Peyer's patch (tissue), 4 donors: Measurements from ENCODE around the gene MPLKIP.
"Not testable (repeated sequence)": the region's sequence is repeated elsewhere in the genome, so short reads cannot be mapped to it uniquely, and the experiment has no call there.

ENCODE experiments used
- POLR2A ChIP-seq, 2 donors: fragments of 450-650 bp; IDR thresholded peaks; one replicate each; pipeline ENCODE4 v1.5.1; 2017; ENCODE audit warnings: antibody characterized with exemption in 2 of 2, mild to moderate bottlenecking in 2 of 2, moderate library complexity in 2 of 2
- TF ChIP-seq, protein P1 (sequence below), 6 experiments: fragments of 450-650 bp in 4 of 6; fragments of 200-600 bp in 2 of 6; sonication (generic) in 1 of 6; IDR thresholded peaks; one replicate each; pipeline ENCODE4 v1.5.1; 2017 to 2019; ENCODE audit warnings: antibody characterized with exemption in 6 of 6, mild to moderate bottlenecking in 3 of 6, moderate library complexity in 1 of 6

DNA sequence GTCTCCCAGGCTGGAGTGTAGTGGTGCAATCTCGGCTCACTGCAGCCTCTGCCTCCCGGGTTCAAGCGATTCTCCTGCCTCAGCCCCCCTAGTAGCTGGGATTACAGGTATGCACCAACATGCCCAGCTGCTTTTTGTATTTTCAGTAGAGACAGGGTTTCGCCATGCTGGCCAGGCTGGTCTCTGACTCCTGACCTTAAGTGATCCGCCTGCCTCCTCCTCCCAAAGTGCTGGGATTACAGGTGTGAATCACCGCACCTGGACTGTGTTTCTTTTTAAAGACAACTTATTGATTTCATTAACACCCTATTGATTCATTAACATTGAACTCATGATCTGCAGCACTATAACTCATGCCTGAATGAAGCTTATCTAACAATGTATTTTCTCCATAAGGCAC, 40.8 kb upstream of the MPLKIP start:
- not testable (repeated sequence) for TF ChIP-seq POLR2A (IDR thresholded peaks at IDR 0.05)
- TF ChIP-seq, protein P1, sequence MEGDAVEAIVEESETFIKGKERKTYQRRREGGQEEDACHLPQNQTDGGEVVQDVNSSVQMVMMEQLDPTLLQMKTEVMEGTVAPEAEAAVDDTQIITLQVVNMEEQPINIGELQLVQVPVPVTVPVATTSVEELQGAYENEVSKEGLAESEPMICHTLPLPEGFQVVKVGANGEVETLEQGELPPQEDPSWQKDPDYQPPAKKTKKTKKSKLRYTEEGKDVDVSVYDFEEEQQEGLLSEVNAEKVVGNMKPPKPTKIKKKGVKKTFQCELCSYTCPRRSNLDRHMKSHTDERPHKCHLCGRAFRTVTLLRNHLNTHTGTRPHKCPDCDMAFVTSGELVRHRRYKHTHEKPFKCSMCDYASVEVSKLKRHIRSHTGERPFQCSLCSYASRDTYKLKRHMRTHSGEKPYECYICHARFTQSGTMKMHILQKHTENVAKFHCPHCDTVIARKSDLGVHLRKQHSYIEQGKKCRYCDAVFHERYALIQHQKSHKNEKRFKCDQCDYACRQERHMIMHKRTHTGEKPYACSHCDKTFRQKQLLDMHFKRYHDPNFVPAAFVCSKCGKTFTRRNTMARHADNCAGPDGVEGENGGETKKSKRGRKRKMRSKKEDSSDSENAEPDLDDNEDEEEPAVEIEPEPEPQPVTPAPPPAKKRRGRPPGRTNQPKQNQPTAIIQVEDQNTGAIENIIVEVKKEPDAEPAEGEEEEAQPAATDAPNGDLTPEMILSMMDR (IDR thresholded peaks at IDR 0.05): not testable (repeated sequence)
